Glutamatergic neuron (in vitro differentiated cells): ENCODE results near the gene SLIT1. TPM values are rescaled to one million over a fixed set of nuclear protein-coding genes. Genes with fewer than 3 reads are reported as not detected.

Experiments used
- DNase-seq: peaks from one replicate; pipeline ENCODE4 v3.0.0; 2022
- H3K27ac Mint-ChIP-seq: one replicate; pipeline ENCODE4 v1.8.0; 2020; ENCODE audit warnings: mild to moderate bottlenecking, mixed read lengths, inconsistent platforms; ENCODE audit not compliant: unreplicated experiment
- H3K27me3 Mint-ChIP-seq: one replicate; pipeline ENCODE4 v1.8.0; 2020; ENCODE audit warnings: mild to moderate bottlenecking, moderate library complexity, mixed read lengths, inconsistent platforms; ENCODE audit not compliant: unreplicated experiment
- H3K36me3 Mint-ChIP-seq: one replicate; pipeline ENCODE4 v1.8.0; 2020; ENCODE audit warnings: mild to moderate bottlenecking, mixed read lengths, inconsistent platforms; ENCODE audit not compliant: unreplicated experiment
- H3K4me1 Mint-ChIP-seq: one replicate; pipeline ENCODE4 v1.8.0; 2020; ENCODE audit warnings: mild to moderate bottlenecking, low read depth, mixed read lengths, inconsistent platforms; ENCODE audit not compliant: unreplicated experiment
- H3K4me3 Mint-ChIP-seq: one replicate; pipeline ENCODE4 v1.8.0; 2020; ENCODE audit warnings: mild to moderate bottlenecking, mixed read lengths, inconsistent platforms; ENCODE audit not compliant: unreplicated experiment
- H3K9me3 Mint-ChIP-seq: one replicate; pipeline ENCODE4 v1.8.0; 2020; ENCODE audit warnings: mild to moderate bottlenecking, moderate library complexity, mixed read lengths, inconsistent platforms; ENCODE audit not compliant: unreplicated experiment
- CTCF ChIP-seq: fragments of 200-600 bp; sonication (generic); IDR thresholded peaks from one replicate; pipeline ENCODE4 v1.5.0; 2021; ENCODE audit not compliant: partially characterized antibody, unreplicated experiment
- total RNA-seq: library from RNA; stranded (reverse); fragmentation: NEBNext Ultra II Directional; extraction: Animal tissue kit (Norgen Biotek cat#: 25700); gene quantifications from one replicate; pipeline ENCODE4 v1.2.1, GENCODE V29; 2021; ENCODE audit not compliant: unreplicated experiment

Gene SLIT1
- total RNA-seq, 1 donor from 2014 or later: 11.3 TPM

DNA sequence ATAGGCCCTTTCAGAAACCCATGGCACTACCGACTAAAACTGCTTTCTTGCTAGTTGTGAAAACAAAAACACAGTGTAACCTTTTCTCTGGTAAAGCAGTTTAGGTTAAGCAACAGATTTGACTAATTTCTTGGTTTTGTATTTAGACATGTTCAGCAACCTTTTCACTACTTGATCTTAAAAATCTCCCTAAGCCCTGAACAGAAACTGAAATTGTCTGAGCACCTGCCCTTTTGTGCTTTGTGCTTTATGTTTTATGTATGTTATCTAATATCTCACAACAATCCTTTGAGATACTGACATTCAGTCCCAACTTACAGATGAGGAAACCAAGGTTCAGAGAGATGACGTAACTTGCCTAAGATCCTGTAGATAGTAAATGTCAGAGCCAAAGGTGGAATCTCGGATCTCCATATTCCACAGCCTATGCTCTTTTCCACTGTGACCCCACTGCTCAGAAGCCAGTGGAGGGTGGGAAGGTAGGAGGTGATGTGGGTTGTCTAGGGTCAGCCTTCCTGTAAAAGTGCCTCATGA lies 207.1 kb downstream of the SLIT1 start:
- Mint-ChIP-seq H3K9me3 (no peaks in the 10 kb centered on the region), H3K4me1 (peaks cover 2% of the 10 kb centered on the region), H3K27ac (no peak overlapping the region), H3K36me3 (peaks cover 13% of the 10 kb centered on the region), H3K27me3 (peaks cover 1% of the 10 kb centered on the region), H3K4me3 (no peak overlapping the region)
- TF ChIP-seq CTCF: no peak
- no peak for DNase-seq

DNA sequence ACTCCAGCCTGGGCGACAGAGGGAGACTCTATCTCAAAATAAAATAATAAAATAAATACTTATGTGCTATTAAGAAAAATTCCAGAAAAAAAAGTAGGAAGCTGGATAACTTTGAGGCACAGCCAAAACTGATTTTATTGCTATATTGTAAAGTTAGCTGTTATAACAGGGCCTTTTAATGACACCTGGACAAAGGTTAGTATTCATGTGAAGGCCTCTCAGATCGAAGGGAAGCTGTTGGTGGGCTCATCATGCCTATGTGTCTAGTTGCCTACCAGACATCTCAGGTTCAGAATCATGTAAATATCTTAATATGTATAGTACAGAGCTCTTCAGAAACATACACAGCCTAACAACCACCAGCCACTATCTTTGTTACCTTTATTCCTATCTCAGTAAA lies 210.6 kb downstream of the SLIT1 start:
- TF ChIP-seq CTCF: no peak
- Mint-ChIP-seq H3K36me3 (no peaks in the 10 kb centered on the region), H3K27me3 (no peaks in the 10 kb centered on the region), H3K4me3 (no peak overlapping the region), H3K27ac (no peak overlapping the region), H3K9me3 (no peaks in the 10 kb centered on the region), H3K4me1 (no peaks in the 10 kb centered on the region)
- no peak for DNase-seq

DNA sequence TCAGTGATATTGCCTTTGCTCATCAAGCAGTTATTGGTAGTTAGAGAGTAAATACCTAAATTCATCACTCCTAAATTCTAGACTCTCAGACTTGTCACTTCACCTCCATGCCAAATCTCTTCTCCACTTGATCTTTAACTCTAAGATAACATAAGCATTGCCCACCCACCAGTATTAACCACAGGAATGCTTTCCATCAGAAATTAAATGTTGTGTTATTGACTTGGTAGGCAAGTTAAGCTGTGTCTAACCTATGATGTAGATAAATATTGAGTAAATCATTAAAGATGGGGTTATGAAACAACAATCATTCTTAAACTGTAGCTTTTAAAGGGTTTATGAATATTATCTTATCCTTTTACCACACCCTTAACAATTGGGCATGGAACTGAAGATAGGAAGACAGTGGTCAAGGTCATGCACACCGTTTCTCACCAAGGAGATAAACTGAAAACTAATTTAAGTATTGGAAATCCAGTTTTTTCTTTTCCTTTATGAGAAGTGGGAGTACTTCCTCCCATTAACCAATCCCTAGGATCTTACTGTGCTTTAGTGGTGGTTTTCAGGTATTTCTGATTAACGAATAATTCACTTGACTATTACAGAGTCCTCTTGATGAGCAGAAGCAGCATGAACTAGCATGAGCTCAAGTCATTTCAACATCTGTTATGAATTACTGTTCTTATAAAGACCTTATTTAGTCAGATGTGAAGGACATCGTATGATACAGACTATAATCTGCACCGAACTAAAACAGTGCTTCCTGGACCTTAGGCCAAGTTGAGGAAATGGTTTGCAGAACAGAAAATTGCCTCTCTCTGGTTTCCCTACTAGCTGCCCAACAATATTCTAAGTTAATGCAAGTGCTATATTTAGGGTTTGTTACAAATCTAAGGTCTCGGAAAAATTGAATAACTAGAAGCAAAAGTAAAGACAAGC lies 211.7 kb downstream of the SLIT1 start:
- DNase-seq: no peak
- Mint-ChIP-seq H3K27ac (no peak overlapping the region), H3K4me1 (no peaks in the 10 kb centered on the region), H3K9me3 (peaks cover 2% of the 10 kb centered on the region), H3K4me3 (no peak overlapping the region), H3K36me3 (no peaks in the 10 kb centered on the region), H3K27me3 (no peaks in the 10 kb centered on the region)
- no peak for TF ChIP-seq CTCF

GRCh38 chr10:96972264-96972663 lies 213.5 kb downstream of the SLIT1 start:
- Mint-ChIP-seq H3K36me3 (no peaks in the 10 kb centered on the region), H3K4me3 (no peak overlapping the region), H3K27me3 (no peaks in the 10 kb centered on the region), H3K27ac (no peak overlapping the region), H3K9me3 (peaks cover 2% of the 10 kb centered on the region), H3K4me1 (peaks cover 3% of the 10 kb centered on the region)
- DNase-seq: no peak
- TF ChIP-seq CTCF: no peak

DNA sequence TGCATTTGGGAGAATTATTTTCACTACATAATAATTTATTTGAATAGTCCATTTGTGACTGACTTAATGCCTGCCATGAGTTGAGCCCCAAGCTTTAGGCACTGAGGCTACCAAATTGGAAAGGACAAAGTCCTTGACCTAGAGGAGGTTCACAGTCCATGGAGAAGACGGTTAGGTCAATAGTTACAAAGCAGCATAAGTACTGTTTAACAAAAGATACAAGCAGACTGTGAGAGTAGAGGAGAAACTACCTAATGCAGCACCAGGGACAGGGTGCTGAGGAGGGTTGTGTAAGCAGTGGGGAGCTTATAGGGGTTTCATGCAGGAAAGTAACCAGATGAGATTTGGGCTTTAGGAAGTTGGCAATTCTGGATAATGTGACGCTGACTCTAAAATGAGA lies 214.4 kb downstream of the SLIT1 start:
- TF ChIP-seq CTCF: no peak
- Mint-ChIP-seq H3K27me3 (no peaks in the 10 kb centered on the region), H3K4me3 (no peak overlapping the region), H3K27ac (no peak overlapping the region), H3K36me3 (no peaks in the 10 kb centered on the region), H3K9me3 (peaks cover 2% of the 10 kb centered on the region), H3K4me1 (peaks cover 3% of the 10 kb centered on the region)
- no peak for DNase-seq
